AG04449 (cell line): ENCODE data around the gene PDE4B.

Experiments used
- CTCF ChIA-PET: fragments of 350-600 bp; formaldehyde crosslinking; extraction: SDS; loops from one replicate; lab custom pipeline; 2021; ENCODE audit warnings: antibody characterized with exemption; lab: Yijun Ruan, JAX
- POLR2A ChIA-PET: fragments of 400-600, 350-600 bp; formaldehyde crosslinking; extraction: SDS; loops from one replicate; lab custom pipeline; 2020; ENCODE audit warnings: antibody characterized with exemption, inconsistent platforms; lab: Yijun Ruan, JAX
- DNase-seq: peaks from one replicate; pipeline ENCODE4 v3.0.0-alpha.2; 2010; ENCODE audit warnings: low read depth, low spot score
- H3K4me3 ChIP-seq: 2 replicates; pipeline ENCODE4 v1.5.1; 2011; ENCODE audit warnings: low read depth, mild to moderate bottlenecking, control low read depth, low read length
- CTCF ChIP-seq: IDR thresholded peaks from one replicate; pipeline ENCODE4 v1.5.1; 2011; ENCODE audit warnings: mild to moderate bottlenecking, moderate library complexity, low read length, control low read depth, inconsistent platforms; ENCODE audit not compliant: insufficient read depth; ENCODE audit errors: missing control alignments

The PDE4B gene

DNA sequence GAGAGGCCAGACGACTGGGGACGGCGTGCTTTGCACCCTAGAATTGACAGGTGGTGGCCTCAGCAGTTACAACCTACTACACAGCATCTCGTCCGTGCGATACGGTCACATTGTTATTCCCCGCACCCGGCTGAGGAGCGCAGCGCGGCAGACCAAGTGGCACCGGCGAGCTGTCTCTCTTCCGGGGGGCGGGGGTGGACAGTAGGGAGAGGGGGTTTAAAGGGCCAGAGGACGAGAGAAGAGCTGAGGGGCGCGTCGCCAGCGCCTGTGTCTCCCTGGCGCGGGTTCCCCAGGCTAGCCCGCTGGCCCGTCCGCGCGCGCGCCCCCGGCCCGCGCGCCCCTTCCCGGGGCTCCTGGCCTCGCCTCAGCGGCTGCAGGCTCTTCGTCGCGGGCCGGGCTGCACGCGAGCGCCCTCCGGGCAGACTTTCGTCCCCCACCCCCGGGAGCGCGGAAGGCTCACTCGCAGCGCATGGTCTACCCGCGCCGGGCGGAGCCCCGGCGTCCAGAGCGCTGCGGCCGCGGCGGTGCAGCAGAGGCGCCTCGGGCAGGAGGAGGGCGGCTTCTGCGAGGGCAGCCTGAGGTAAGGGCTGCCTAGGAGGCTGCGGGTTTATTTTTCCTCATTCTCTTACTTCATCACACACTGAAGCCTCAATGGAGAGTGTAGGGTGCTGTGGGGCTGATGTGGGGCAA is at the start of gene PDE4B:
Gene PDE4B, plus strand, starts transcription at position 227 of the 690 bp plus-strand sequence.
- peak; percentile 10 for TF ChIP-seq CTCF
- ChIA-PET POLR2A (interaction anchor here (1.0 kb wide), 1 partner anchor 19 kb away, joined by 3 read pairs; no protein-coding TSS in a partner anchor), CTCF (no interaction called here)
- peak within 1 kb of the TSS; percentile 70 for H3K4me3 ChIP-seq
- DNase-seq: no peak

GRCh38 chr1:65744731-65745130 is 48.0 kb upstream of the PDE4B start:
- TF ChIP-seq CTCF: no peak
- no peak overlapping the region for H3K4me3 ChIP-seq
- ChIA-PET CTCF (no interaction called here), POLR2A (no interaction called here)
- DNase-seq: no peak

GRCh38 chr1:65751961-65752360 is 40.7 kb upstream of the PDE4B start:
- ChIA-PET POLR2A (no interaction called here), CTCF (no interaction called here)
- H3K4me3 ChIP-seq: no peak overlapping the region
- TF ChIP-seq CTCF: no peak
- no peak for DNase-seq

GRCh38 chr1:65756616-65757015 is 36.1 kb upstream of the PDE4B start:
- DNase-seq: no peak
- POLR2A ChIA-PET: no interaction called here
- no peak for TF ChIP-seq CTCF
- CTCF ChIA-PET: interaction anchor here (1.3 kb wide), 1 partner anchor 486 kb away, joined by 3 read pairs; no protein-coding TSS in a partner anchor
- no peak overlapping the region for H3K4me3 ChIP-seq

GRCh38 chr1:65757531-65757930 is 35.2 kb upstream of the PDE4B start:
- POLR2A ChIA-PET: no interaction called here
- CTCF ChIA-PET: no interaction called here
- no peak for TF ChIP-seq CTCF
- DNase-seq: no peak
- H3K4me3 ChIP-seq: no peak overlapping the region

DNA sequence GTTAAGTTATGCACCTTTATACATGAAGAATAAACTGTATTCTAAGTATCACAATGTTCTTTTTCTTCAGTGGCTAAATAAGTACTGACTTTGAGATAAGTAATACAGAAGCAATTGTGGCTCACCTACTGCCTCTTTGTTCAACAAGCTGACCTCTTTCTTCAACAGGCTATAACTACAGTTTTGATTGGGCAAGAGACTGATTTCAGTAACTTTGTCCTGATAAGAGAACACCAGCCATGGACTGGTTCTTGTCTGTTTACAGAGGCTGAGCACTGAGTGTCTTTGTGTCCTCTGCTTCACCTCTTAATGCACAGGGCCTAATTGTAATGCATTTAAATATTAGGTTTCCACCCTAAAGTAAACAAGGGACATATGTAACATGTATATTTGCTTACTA is 34.6 kb upstream of the PDE4B start:
- DNase-seq: no peak
- no peak for TF ChIP-seq CTCF
- ChIA-PET CTCF (no interaction called here), POLR2A (no interaction called here)
- no peak overlapping the region for H3K4me3 ChIP-seq
